HCT116 (cell line): Measurements from ENCODE around the gene LCAT. TPM values are rescaled to one million over a fixed set of nuclear protein-coding genes. Genes with fewer than 3 reads are reported as not detected.

Experiments
- ATAC-seq: fragments of 200-7000 bp; cut with Tn5 transposase; 2 replicates; pipeline ENCODE4 v1.9.1; 2020; ENCODE audit warnings: mild to moderate bottlenecking, moderate library complexity
- BruUV-seq: library from RNA; stranded (reverse); fragments of 400-500 nt; replicated peaks from 2 replicates; lab custom pipeline; 2021; lab: Mats Ljungman, UMichigan
- CTCF ChIA-PET: fragments of 300-600 bp; sonication (Branson Sonifier 250); formaldehyde crosslinking; loops from one replicate; lab custom pipeline; 2021; ENCODE audit warnings: antibody characterized with exemption; lab: Charles Lee
- POLR2A ChIA-PET: fragments of 300-600, 350-600 bp; sonication (Branson Sonifier 250); formaldehyde crosslinking; loops from one replicate; lab custom pipeline; 2021; ENCODE audit warnings: antibody characterized with exemption; lab: Charles Lee
- RAD21 ChIA-PET, 2 experiments: fragments of 300-600 bp; sonication (Branson Sonifier 250); formaldehyde crosslinking; loops; one replicate each; lab custom pipeline; 2023; ENCODE audit warnings: low total read pairs in 2 of 2; ENCODE audit not compliant: uncharacterized antibody in 2 of 2, unreplicated experiment in 2 of 2, low non-redundant PET in 1 of 2; lab: Charles Lee
- DNase-seq: peaks from one replicate; pipeline ENCODE4 v3.0.0-alpha.2; 2010; ENCODE audit warnings: low read depth, low spot score
- H2AFZ ChIP-seq: fragments of 200-600 bp; shearing (Covaris generic), sonication (generic); 2 replicates; pipeline ENCODE4 v1.6.1; 2017; ENCODE audit warnings: low read depth, mixed run types, mixed read lengths, antibody characterized with exemption, low read length; ENCODE audit not compliant: poor library complexity, severe bottlenecking
- H3K27ac ChIP-seq: 2 replicates; pipeline ENCODE4 v1.5.1; 2012; ENCODE audit warnings: low read depth, low read length
- H3K27me3 ChIP-seq: fragments of 200-600 bp; sonication (generic); 2 replicates; pipeline ENCODE4 v1.6.1; 2016; ENCODE audit warnings: mixed run types, low read length, mixed read lengths; ENCODE audit not compliant: insufficient read depth
- H3K36me3 ChIP-seq, 2 experiments: fragments of 200-500 bp in 1 of 2; fragments of 200-600 bp in 1 of 2; sonication (Bioruptor generic) in 1 of 2; sonication (generic) in 1 of 2; 2 replicates each; pipeline versions ENCODE4 v1.5.1 to v1.6.1; 2014 to 2016; ENCODE audit warnings: low read length in 2 of 2, inconsistent platforms in 1 of 2, mixed read lengths in 1 of 2, mixed run types in 1 of 2; ENCODE audit not compliant: insufficient read depth in 2 of 2, control insufficient read depth in 1 of 2
- H3K4me1 ChIP-seq, 2 experiments: fragments of 200-600 bp in 1 of 2; sonication (generic) in 1 of 2; 2 replicates each; pipeline versions ENCODE4 v1.5.1 to v1.6.1; 2012 to 2017; ENCODE audit warnings: low read length in 2 of 2, inconsistent platforms in 1 of 2, mild to moderate bottlenecking in 1 of 2, mixed read lengths in 1 of 2, mixed run types in 1 of 2, moderate library complexity in 1 of 2; ENCODE audit not compliant: insufficient read depth in 2 of 2, control insufficient read depth in 1 of 2
- H3K4me2 ChIP-seq: fragments of 200-600 bp; sonication (generic); 2 replicates; pipeline ENCODE4 v1.6.1; 2017; ENCODE audit warnings: mixed run types, low read length, mixed read lengths
- H3K4me3 ChIP-seq, 2 experiments: fragments of 200-600 bp in 1 of 2; sonication (generic) in 1 of 2; replicated peaks in 1 of 2; 2 replicates each; pipeline ENCODE4 v1.5.1; 2011 to 2016; ENCODE audit warnings: low read length in 2 of 2, control low read depth in 1 of 2, low read depth in 1 of 2, mild to moderate bottlenecking in 1 of 2, mixed read lengths in 1 of 2, mixed run types in 1 of 2
- H3K79me2 ChIP-seq: fragments of 200-600 bp; sonication (generic); 2 replicates; pipeline ENCODE4 v1.6.1; 2017; ENCODE audit warnings: mild to moderate bottlenecking, mixed run types, low read length, moderate library complexity, mixed read lengths; ENCODE audit not compliant: insufficient read depth
- H3K9ac ChIP-seq: fragments of 200-600 bp; sonication (generic); 2 replicates; pipeline ENCODE4 v1.6.1; 2016; ENCODE audit warnings: low read length, mixed read lengths
- H3K9me2 ChIP-seq: fragments of 200-600 bp; sonication (generic), shearing (Covaris generic); 2 replicates; pipeline ENCODE4 v1.6.1; 2017; ENCODE audit warnings: mixed run types, mild to moderate bottlenecking, moderate library complexity; ENCODE audit not compliant: insufficient read depth
- H3K9me3 ChIP-seq, 2 experiments: fragments of 200-500 bp in 1 of 2; fragments of 200-600 bp in 1 of 2; sonication (Bioruptor generic) in 1 of 2; sonication (generic) in 1 of 2; 2 replicates each; pipeline ENCODE4 v1.6.1; 2014 to 2017; ENCODE audit warnings: low read length in 2 of 2, mixed read lengths in 2 of 2, inconsistent platforms in 1 of 2, low read depth in 1 of 2, mild to moderate bottlenecking in 1 of 2, mixed run types in 1 of 2, moderate library complexity in 1 of 2; ENCODE audit not compliant: control insufficient read depth in 1 of 2, insufficient read depth in 1 of 2
- H4K20me1 ChIP-seq: fragments of 200-600 bp; sonication (generic), shearing (Covaris generic); 2 replicates; pipeline ENCODE4 v1.6.1; 2017; ENCODE audit warnings: mixed run types, mild to moderate bottlenecking, moderate library complexity; ENCODE audit not compliant: insufficient read depth
- EGR1 ChIP-seq: IDR thresholded peaks from 2 replicates; pipeline ENCODE4 v1.6.1; 2012; ENCODE audit warnings: low read depth
- FOSL1 ChIP-seq: IDR thresholded peaks from 2 replicates; pipeline ENCODE4 v1.6.1; 2012; ENCODE audit warnings: low read depth
- JUND ChIP-seq: IDR thresholded peaks from 2 replicates; pipeline ENCODE4 v1.6.1; 2012
- POLR2AphosphoS5 ChIP-seq: IDR thresholded peaks from 2 replicates; pipeline ENCODE4 v1.6.1; 2011; ENCODE audit warnings: mild to moderate bottlenecking, low read depth, low read length, moderate library complexity
- RAD21 ChIP-seq: IDR thresholded peaks from 2 replicates; pipeline ENCODE4 v1.6.1; 2012; ENCODE audit warnings: low read depth, mild to moderate bottlenecking
- TCF7L2 ChIP-seq: IDR thresholded peaks from 2 replicates; pipeline ENCODE4 v1.7.0; 2011; ENCODE audit warnings: borderline replicate concordance, inconsistent platforms; ENCODE audit not compliant: insufficient read depth, insufficient read length; ENCODE audit errors: extremely low read depth
- intact Hi-C: fragments of 100-400 bp; cut with micrococcal nuclease; formaldehyde crosslinking; loops from 2 replicates; pipeline ENCODE4 v1.10.0; 2022
- total RNA-seq: library from RNA; stranded (reverse); gene quantifications from one replicate; pipeline ENCODE4 v1.2.1, GENCODE V29; 2021; ENCODE audit not compliant: unreplicated experiment

LCAT gene
- total RNA-seq, 1 experiment from 2014 or later, result 17.6 TPM

DNA sequence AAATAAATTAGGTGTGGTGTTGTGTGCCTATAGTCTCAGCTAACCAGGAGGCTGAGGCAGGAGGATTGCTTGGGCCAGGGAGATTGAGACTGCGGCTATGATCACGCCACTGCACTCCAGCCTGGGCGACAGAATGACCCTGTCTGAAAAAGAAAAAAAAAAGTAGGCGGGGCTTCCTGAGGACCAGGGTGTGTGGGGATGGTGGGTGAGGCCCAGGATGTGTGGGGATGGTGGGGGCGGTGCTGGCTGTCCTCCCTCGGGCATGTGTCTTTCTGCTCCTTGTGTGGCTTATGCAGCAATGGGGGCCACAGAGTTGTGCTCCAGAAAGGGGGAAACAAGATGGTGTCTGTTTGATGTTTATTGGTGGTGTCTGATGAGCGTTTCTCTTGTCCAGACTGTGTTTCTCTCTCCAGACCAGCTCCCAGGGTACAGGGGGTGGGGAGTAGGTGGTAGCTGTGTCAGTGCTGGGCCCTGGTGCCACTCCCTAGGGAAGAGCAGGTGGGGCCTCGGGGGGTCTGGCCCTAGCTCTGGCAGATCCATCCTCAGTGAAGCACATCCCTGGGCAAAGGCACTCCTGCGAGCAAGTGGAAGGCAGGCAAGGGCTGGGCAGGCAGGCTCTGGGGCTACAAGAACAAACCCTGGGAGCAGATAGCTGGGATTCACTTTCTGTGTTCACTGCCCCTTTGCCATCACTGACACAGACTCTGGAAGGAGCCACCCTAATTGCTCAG lies 2.3 kb downstream of the LCAT start (continued):
- TF ChIP-seq TCF7L2 (no peak), EGR1 (no peak), POLR2AphosphoS5 (no peak; the same call in 1 of the 2 replicates)

GRCh38 chr16:67940446-67941089 lies 3.4 kb downstream of the LCAT start:
- ChIA-PET RAD21 (no interaction called here), POLR2A (no interaction called here), CTCF (no interaction called here)
- Histone ChIP-seq H2AFZ (no peak overlapping the region), H3K9me2 (no peaks in the 10 kb centered on the region), H3K4me2 (no peak overlapping the region), H3K79me2 (peaks cover 15% of the 10 kb centered on the region; the same call in 1 of the 2 replicates), H4K20me1 (no peaks in the 10 kb centered on the region), H3K27ac (no peak overlapping the region), H3K9me3 (no peaks in the 10 kb centered on the region), H3K4me3 (no peak overlapping the region), H3K9ac (no peak overlapping the region), H3K4me1 (peaks cover 3 to 25% of the 10 kb centered on the region in 2 experiments; a peak in 3 of 4 replicates), H3K36me3 (peaks cover 0 to 7% of the 10 kb centered on the region in 2 experiments; a peak in 2 of 4 replicates), H3K27me3 (no peaks in the 10 kb centered on the region)
- TF ChIP-seq RAD21 (no peak), FOSL1 (no peak), JUND (0 out of 2 replicates have a peak, but pooled peaks have one; percentile 15), POLR2AphosphoS5 (no peak)
- BruUV-seq, result no TSS peak
- DNase-seq, result no peak
- intact Hi-C loops, result no loop called here
- ATAC-seq, result no peak
